ENCODE measurements around the gene UQCC2.
A peak's percentile ranks its signal among the peaks of the same experiment; 100 is the strongest.

Gene UQCC2

DNA sequence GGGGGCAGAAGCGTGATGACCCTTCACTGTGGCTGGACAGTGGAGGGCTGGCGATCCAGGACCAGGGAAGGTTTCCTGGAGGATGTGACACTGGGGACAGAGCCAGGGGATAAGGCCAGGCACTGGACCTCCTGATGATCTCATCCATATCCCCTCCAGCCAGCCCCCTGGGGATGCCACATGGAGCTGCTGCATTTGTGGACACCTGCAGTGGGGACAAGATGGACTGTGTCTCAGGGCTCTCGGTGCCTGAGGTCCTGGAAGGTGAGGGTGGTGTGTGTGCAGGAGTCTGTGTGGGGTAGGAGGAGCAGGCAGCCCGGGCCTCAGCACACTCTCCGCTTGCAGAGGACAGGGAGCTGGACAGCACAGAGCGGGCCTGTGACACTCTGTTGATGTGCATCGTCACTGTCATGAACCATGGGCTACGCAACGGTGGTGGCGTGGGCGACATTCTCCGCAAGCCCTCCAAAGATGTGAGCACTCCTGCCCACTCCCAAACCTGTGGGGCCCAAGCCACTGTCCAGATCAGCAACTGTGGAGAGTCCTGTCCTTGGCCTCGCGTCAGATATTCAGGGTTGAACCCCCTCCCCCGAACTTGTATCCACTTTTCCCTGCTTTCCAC lies 19.9 kb downstream of the UQCC2 start:
- no peak for DNase-seq (ENCODE audit: low read depth in 2 of 2)

DNA sequence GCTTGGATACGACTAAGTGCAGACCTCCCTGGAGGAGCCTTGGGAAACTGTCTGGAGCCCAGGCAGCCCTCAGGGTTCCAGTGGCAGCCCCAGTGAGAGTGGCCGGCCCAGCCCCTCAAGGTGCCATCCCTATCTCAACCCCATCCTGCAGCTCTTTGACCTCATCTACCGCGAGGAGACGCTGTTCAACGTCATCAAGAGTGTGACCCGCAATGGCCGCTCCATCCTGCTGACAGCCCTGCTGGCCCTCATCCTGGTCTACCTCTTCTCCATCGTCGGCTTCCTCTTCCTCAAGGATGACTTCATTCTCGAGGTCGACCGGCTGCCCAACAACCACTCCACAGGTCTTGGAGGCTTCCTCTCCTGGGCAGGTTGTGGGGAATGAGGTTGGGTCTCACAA lies 20.7 kb downstream of the UQCC2 start:
- no peak for DNase-seq (ENCODE audit: low read depth in 2 of 2)

DNA sequence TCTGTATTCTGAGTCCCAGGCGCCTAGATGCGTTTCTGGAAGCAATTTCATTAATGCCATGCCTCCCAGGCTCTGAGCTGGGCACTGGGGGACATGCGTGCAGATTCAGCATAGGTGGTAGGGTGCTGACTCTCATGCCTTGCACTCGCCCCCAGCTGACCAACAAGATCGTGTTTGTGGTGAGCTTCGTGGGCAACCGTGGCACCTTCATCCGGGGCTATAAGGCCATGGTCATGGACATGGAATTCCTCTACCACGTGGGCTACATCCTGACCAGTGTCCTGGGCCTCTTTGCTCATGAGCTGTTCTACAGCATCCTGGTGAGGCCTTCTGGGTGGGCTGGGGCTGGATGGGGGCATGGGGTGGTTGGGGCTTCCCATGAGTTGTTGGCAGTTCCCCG lies 21.6 kb downstream of the UQCC2 start:
- DNase-seq (ENCODE audit: low read depth in 2 of 2): no peak

DNA sequence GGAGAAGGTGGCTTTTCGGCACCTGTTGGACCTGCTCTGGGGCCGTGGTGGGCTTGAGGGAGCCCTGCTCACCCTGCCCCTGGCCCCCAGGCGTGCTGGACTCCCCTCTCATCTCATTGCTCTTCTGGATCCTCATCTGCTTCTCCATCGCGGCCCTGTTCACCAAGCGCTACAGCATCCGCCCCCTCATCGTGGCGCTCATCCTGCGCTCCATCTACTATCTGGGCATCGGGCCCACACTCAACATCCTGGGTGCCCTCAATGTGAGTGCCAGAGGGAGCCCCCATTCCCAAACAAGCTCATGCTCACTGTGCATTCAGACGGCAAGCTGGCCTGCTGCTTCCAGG lies 22.4 kb downstream of the UQCC2 start:
- DNase-seq (ENCODE audit: low read depth in 2 of 2): no peak

DNA sequence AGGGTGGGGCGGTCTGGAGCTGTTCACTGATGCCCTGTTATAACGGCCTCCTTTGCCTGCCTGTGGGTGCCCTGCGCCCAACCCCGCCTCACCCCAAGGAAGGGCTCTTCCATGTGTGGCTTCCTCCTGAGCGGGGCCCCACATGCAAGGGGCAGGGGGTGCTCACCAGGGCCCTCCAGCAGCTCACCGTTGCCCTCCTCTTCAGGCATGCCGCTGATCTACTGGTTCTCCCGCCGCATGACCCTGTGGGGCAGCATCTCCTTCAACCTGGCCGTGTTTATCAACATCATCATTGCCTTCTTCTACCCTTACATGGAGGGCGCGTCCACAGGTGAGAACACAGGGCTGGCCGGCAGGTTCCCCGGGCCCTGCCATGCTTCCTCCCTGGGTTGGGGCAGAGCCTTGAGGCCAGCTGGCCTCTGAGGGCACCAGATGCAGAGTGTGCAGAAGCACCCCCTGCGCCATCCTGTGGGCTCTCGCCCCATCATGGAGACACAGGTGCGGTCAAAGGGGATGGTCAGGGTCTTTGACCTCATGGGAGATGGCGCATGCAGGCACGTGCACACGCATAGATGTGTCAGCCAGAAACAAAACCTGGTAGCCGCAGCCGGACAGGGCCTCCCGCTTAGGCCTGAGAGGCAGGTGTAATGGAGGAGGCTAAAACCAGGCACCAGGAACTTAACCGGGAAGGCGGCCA lies 22.9 kb downstream of the UQCC2 start:
- no peak for DNase-seq (ENCODE audit: low read depth in 2 of 2)

DNA sequence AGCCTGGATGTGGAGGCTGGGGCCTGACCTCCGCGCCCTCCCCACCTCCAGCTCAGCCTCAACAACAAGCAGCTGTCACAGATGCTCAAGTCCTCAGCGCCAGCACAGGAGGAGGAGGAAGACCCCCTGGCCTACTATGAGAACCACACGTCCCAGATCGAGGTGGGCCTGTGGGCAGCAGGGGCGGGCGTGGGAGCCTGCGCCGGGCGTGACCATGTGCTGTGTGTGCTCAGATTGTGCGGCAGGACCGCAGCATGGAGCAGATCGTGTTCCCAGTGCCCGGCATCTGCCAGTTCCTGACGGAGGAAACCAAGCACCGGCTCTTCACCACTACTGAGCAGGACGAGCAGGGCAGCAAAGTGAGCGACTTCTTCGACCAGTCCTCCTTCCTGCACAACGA lies 23.5 kb downstream of the UQCC2 start:
- no peak for DNase-seq (ENCODE audit: low read depth in 2 of 2)

DNA sequence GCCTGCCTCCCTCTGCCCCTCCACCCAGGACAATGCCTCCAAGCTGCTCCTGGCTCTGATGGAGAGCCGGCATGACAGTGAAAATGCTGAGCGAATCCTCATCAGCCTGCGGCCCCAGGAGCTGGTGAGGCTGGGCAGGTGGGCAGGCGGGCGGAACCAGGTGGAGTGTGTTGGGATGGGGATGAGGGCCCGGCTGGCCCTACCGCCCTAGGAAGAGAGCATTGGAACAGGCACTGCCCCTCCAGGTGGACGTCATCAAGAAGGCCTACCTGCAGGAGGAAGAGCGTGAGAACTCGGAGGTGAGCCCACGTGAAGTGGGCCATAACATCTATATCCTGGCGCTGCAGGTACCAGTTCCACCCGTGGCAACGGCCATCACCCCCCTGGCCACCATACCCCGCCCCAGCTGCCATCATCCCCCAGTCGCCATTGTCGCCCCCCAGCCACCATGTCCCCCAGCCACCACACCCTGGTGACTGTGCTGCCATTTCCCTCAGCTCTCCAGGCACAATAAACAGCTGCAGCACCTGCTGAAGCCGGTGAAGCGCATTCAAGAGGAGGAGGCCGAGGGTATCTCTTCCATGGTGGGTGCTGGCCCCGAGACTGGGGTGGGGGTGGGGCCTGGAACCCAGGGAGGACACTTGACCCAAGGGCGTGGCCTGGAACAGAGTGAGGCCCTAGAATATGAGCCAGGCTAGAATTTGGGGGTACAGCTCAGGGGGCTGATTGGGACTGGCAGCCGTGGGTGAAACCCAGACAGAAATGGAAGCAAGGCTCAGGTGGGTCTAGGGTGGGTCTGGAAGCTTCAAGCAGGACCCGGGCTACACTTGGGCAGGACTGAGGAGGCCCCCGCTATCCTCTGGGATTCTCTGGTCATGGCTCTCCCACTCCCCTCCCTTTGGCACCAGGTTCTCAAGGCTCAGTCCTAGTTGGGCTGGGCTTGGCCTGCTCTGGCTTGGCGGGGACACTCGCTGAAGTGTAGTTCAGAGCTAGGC lies 24.2 kb downstream of the UQCC2 start:
- no peak for DNase-seq (ENCODE audit: low read depth in 2 of 2)

DNA sequence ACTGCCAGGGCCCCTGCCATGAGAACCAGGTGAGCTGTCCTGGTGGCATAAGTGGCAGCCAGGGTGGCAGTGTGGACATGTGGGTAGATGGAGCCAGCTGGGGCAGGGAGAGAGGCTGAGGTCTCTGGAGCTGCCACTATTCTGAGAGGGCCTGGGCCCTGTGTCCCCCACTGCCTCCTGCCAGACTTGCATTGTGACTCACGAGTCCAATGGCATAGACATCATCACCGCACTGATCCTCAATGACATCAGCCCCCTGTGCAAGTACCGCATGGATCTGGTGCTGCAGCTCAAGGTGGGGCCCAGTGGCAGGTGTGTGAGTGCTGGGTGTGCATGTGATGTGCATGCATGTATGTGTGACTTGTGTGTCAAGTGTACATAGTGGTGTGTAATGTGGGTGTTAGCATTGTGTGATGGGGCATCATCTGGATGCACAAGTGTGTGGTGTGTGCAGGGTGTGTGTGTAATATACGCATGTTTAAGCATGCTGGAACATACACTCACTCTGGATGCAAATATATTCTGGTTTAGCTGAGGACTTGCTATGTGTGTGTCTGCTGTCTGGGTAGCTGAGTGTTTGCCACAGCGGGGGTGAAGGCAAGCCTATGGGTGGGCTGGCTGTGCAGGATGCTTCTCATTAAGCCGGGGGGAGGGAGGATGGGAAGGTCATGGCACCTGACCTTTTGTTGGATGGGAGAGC lies 25.1 kb downstream of the UQCC2 start:
- no peak for DNase-seq (ENCODE audit: low read depth in 2 of 2)

DNA sequence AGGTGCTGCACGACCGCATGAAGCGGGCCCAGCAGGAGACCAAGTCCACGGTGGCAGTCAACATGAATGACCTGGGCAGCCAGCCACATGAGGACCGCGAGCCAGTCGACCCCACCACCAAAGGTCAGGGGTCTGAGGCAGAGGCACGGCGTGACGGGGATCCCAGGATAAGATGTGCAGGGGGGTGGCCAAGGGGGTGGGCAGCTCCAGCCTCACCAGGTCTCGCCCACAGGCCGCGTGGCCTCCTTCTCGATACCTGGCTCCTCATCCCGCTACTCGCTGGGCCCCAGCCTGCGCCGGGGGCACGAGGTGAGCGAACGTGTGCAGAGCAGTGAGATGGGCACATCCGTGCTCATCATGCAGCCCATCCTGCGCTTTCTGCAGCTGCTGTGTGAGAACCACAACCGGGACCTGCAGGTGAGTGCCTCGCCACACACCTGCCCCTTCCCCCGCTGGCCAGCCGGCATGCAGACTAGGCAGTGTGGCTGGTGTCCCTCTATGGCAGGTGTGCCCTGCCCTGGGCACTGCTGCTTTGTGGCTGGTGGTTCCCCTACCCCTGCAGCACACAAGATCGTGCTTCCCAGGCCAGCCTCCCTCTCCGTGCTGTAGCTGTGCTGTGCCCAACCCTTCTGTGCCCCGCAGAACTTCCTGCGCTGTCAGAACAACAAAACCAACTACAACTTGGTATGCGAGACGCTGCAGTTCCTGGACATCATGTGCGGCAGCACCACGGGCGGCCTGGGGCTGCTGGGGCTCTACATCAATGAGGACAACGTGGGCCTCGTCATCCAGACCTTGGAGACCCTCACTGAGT lies 25.9 kb downstream of the UQCC2 start:
- DNase-seq (ENCODE audit: low read depth in 2 of 2): no peak

DNA sequence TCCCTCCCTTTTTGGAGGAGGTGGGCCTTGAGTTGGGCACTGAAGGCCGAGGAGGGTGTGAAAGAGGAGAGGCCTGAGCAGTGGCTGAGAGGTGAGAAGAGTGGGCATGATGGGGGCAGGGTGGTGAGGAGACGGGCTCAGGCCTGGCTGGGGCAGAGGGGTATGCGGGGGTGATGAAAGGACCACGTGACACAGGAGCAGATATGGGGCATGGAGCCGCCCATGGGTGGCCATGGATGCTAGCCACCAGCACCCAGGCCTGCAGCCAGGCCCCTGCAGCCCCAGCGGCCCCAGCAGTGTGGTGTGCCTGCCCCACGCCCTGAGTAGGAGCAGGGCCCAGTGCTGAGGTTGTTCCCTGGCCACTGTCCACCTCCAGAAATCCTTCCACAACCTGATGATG lies 26.5 kb downstream of the UQCC2 start:
- no peak for DNase-seq (ENCODE audit: low read depth in 2 of 2)

DNA sequence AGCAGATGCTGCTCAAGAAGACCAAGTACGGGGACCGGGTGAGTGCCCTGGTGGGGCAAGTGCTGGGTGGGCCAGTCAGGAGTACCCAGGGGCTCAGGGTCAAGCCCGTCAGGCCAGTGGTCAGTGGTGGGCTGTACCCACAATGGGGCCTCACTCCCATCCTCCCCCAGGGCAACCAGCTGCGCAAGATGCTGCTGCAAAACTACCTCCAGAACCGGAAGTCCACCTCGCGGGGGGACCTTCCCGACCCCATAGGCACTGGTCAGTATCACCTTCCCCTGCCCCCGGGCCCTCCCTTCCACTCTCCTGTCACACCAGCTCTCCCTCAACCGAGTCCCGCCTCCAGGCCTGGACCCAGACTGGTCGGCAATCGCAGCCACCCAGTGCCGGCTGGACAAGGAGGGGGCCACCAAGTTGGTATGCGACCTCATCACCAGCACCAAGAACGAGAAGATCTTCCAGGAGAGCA lies 27.0 kb downstream of the UQCC2 start:
- no peak for DNase-seq (ENCODE audit: low read depth in 2 of 2)

DNA sequence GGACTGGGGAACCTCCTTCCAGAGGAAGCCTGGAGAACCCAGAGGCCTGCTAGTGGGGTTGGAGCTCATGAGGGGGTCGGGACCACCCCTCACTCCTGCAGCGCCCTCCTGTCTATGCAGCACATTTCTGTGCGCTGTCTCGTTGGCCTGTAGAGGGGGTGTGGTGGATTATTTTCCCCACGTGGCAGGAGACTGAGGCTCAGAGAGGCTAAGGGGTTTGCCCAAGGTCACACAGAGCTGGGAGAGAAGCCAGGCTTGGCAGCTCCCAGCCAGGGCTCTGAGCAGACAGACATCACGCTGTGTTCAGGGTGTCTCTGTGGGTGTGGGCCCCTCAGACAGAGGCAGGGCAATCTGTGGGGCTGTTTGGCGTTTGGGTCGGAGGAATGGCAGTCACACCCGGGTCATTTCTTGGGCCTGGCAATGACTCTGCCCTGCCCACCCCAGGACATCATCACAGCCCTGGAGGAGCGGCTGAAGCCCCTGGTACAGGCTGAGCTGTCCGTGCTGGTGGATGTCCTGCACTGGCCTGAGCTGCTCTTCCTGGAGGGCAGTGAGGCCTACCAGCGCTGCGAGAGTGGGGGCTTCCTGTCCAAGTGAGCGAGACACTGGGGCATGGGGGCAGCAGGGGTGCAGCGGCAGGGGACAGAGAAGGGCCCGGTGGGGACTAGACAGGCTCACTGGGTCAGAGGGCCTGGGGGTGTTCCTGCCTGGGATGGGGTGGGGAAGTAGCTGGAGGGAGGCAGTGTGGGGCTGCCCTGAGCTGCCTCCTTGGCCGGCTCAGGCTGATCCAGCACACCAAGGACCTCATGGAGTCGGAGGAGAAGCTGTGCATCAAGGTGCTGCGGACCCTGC lies 27.7 kb downstream of the UQCC2 start:
- DNase-seq (ENCODE audit: low read depth in 2 of 2): no peak

DNA sequence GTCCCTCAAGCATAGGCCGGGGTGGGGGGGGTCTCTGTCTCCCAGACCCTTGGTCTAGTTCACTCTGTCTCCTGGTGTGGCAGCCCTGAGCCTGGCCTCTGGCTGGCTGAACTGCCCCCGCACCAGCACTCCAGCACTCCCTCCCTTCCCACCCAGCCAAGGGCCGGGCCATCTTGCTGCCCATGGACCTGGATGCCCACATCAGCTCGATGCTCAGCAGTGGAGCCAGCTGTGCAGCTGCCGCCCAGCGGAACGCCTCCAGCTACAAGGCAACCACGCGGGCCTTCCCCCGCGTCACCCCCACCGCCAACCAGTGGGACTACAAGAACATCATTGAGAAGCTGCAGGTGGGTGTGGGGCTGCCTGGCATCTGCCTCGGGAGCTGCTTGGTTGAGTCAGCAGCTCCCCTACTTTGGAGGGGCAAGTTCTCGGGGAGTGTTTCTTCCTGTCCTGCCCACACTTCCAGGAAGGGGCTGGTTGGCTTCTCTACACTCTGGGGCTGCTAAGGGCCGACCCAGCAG lies 28.4 kb downstream of the UQCC2 start:
- DNase-seq (ENCODE audit: low read depth in 2 of 2): peak; percentile 45 to 71

DNA sequence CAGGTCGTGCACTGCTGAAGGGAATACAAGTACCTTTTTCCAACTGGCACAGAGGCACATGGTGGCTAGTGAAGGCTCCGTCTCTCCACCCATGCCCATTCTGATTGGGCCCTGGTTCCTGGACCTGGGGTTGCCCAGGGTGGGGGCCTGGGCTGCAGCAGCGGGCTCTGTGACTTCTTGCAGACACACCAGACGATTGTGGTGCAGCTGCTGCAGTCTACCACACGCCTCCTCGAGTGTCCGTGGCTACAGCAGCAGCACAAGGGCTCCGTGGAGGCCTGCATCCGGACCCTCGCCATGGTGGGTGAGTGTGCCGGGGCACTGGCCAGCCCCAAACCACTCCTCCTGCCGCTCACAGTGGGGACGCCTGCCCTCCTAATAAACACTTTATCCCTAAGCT lies 29.2 kb downstream of the UQCC2 start:
- no peak for DNase-seq (ENCODE audit: low read depth in 2 of 2)

DNA sequence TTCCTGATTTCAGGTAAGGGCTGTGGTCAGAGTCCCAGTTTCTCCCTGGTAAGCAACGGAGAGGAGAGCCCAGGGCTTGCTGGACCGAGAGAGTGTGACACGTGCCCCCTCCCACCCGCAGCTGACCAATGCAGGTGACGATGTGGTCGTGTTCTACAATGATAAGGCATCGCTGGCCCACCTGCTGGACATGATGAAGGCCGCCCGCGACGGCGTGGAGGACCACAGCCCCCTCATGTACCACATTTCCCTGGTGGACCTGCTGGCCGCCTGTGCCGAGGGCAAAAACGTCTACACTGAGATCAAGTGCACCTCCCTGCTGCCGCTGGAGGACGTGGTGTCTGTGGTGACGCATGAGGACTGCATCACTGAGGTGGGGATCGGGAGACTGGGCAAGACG lies 31.7 kb downstream of the UQCC2 start:
- no peak for DNase-seq (ENCODE audit: low read depth in 2 of 2)

DNA sequence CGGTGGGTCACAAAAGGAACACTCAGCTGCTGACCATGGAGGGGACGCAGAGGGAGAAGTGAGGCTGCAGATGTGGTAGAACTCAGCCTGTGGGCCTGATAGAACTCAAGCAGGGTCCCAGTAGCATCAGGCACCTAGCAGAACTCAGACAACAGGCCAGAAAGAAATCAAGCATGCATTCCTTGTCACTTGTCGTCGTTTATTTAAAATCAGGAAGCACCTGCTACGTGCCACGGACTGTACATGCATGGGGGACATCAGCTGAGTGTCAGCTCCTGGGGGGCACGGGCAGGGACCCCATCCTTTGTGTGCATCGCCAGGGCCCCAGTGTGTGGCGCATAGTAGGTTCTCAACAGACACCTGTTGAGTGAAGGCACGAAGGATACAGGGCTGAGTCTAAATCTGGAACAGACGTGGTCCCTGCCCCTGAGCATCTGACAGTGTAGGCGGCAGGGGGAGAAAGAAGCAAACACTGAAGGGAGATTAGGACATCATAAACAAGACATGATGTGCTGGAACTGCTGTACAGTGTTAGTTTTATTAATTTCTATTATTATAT lies 32.5 kb downstream of the UQCC2 start:
- DNase-seq (ENCODE audit: low read depth in 2 of 2): no peak

DNA sequence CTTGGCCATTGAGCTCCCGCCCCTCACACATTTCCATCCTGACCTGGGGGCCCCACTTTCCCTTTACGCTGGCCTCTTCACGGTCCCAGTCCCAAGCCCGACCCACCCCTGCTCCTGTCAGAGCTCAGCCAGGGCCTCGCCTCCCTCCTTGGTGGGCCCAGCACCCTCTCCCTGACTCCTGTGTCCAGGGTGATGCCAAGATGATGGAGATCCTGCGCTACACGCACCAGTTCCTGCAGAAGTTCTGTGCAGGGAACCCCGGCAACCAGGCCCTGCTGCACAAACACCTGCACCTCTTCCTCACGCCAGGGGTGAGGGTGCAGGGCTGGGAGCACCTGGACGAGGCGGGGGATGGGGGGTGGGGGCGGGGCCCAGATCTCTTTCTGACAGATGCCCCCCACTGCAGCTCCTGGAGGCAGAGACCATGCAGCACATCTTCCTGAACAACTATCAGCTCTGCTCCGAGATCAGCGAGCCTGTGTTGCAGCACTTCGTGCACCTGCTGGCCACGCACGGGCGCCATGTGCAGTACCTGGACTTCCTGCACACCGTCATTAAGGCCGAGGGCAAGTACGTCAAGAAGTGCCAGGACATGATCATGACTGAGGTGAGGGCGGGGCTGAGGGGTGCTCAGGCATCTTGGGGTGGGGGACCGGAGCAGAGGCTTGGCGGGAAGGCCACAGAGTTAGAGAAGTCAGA lies 33.1 kb downstream of the UQCC2 start:
- DNase-seq (ENCODE audit: low read depth in 2 of 2): no peak

DNA sequence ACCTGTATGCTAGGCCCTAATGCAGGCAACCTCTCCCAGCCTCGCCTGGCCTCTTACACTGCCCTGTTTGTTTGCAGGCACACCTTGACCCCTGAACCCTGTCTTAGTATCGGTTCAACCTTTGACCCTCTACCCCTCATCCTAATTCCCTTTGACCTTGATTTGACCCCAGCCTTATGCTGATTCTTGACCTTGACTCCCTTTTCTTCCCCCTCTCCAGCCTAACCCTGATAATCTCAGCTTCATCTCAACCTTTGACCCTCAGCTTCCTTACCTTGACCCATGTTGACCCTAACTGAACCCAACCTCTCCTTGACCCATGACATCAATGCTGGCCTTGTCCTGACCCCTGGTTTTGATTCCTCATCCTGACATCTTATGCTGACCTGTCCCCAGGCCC lies 33.8 kb downstream of the UQCC2 start:
- no peak for DNase-seq (ENCODE audit: low read depth in 2 of 2)

DNA sequence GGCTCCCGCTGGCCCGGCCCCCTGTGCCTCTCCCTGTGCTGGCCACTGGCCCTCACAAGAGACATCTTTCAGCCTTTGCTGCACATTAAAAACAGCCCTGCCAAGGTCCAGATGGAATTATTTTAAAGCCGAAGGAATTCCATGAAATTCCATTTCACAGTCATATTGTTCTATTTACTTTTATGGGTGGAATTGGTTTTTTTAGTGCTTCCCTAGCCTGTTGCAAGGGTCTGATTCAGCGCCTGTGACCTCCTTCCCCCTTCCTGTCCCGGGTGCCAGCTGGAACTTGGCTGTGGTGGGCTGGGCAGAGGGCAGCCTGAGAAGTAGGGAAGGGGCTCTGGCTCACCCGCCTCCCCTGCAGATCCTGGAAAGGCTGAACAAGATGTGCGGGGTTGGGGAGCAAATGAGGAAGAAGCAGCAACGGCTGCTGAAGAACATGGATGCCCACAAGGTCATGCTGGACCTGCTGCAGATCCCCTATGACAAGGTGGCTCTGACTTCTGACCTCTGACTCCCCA lies 34.3 kb downstream of the UQCC2 start:
- DNase-seq (ENCODE audit: low read depth in 2 of 2): no peak

Measured in stimulated activated CD8-positive, alpha-beta memory T cell treated with anti-CD3 and anti-CD28 coated beads, Interleukin-7, amount 100 ng/mL, for 4 hours (primary cell).